H9 (cell line): ENCODE data around the gene TEAD1. TPM values are rescaled to one million over a fixed set of nuclear protein-coding genes. Genes with fewer than 3 reads are reported as not detected.

ENCODE experiments used
- DNase-seq: peaks from one replicate; pipeline ENCODE4 v3.0.0-alpha.2; 2017
- H2AFZ ChIP-seq: one replicate; pipeline ENCODE4 v1.6.1; 2013; ENCODE audit warnings: mild to moderate bottlenecking, low read length, control low read depth, moderate library complexity
- H2AK5ac ChIP-seq: 2 replicates; pipeline ENCODE4 v1.6.1; 2013; ENCODE audit warnings: low read length, control low read depth, mixed read lengths; ENCODE audit not compliant: insufficient read length
- H2BK120ac ChIP-seq: one replicate; pipeline ENCODE4 v1.6.1; 2013; ENCODE audit warnings: low read depth, mild to moderate bottlenecking, low read length, control low read depth, inconsistent platforms; ENCODE audit not compliant: poor library complexity, severe bottlenecking
- H2BK12ac ChIP-seq: 2 replicates; pipeline ENCODE4 v1.6.1; 2013; ENCODE audit warnings: low read length, control low read depth, mixed read lengths, low read depth; ENCODE audit not compliant: insufficient read length
- H2BK15ac ChIP-seq: 2 replicates; pipeline ENCODE4 v1.6.1; 2013; ENCODE audit warnings: low read depth, low read length, control low read depth
- H2BK20ac ChIP-seq: one replicate; pipeline ENCODE4 v1.6.1; 2013; ENCODE audit warnings: low read depth, mild to moderate bottlenecking, low read length, control low read depth, inconsistent platforms; ENCODE audit not compliant: poor library complexity, severe bottlenecking
- H2BK5ac ChIP-seq: 2 replicates; pipeline ENCODE4 v1.6.1; 2013; ENCODE audit warnings: low read length, control low read depth, mixed read lengths; ENCODE audit not compliant: insufficient read length
- H3K14ac ChIP-seq: 2 replicates; pipeline ENCODE4 v1.6.1; 2013; ENCODE audit warnings: low read length, control low read depth; ENCODE audit not compliant: insufficient read depth
- H3K18ac ChIP-seq: 2 replicates; pipeline ENCODE4 v1.6.1; 2013; ENCODE audit warnings: low read depth, mild to moderate bottlenecking, mixed read lengths, low read length, control low read depth; ENCODE audit not compliant: insufficient read length
- H3K23ac ChIP-seq: 2 replicates; pipeline ENCODE4 v1.6.1; 2013; ENCODE audit warnings: low read length, control low read depth, mixed read lengths, low read depth; ENCODE audit not compliant: insufficient read length
- H3K23me2 ChIP-seq: 2 replicates; pipeline ENCODE4 v1.6.1; 2013; ENCODE audit warnings: low read depth, mild to moderate bottlenecking, mixed read lengths, low read length, control low read depth; ENCODE audit not compliant: insufficient read length, poor library complexity, severe bottlenecking
- H3K27ac ChIP-seq: 2 replicates; pipeline ENCODE4 v1.5.1; 2013; ENCODE audit warnings: low read length, control low read depth, mixed read lengths, low read depth; ENCODE audit not compliant: insufficient read length
- H3K27me3 ChIP-seq: 2 replicates; pipeline ENCODE4 v1.6.1; 2013; ENCODE audit warnings: low read length, control low read depth, inconsistent platforms; ENCODE audit not compliant: insufficient read depth
- H3K4ac ChIP-seq: 2 replicates; pipeline ENCODE4 v1.6.1; 2013; ENCODE audit warnings: low read depth, mild to moderate bottlenecking, control low read depth, inconsistent platforms, low read length, moderate library complexity
- H3K4me1 ChIP-seq: 2 replicates; pipeline ENCODE4 v1.6.1; 2013; ENCODE audit warnings: low read length, control low read depth, inconsistent platforms; ENCODE audit not compliant: insufficient read depth
- H3K4me2 ChIP-seq: 2 replicates; pipeline ENCODE4 v1.6.1; 2013; ENCODE audit warnings: low read length, control low read depth, mixed read lengths; ENCODE audit not compliant: insufficient read length, insufficient read depth
- H3K56ac ChIP-seq: 2 replicates; pipeline ENCODE4 v1.6.1; 2013; ENCODE audit warnings: low read depth, mild to moderate bottlenecking, mixed read lengths, low read length, control low read depth; ENCODE audit not compliant: insufficient read length
- H3K79me1 ChIP-seq: 2 replicates; pipeline ENCODE4 v1.6.1; 2013; ENCODE audit warnings: low read depth, mild to moderate bottlenecking, moderate library complexity, low read length, control low read depth, inconsistent platforms; ENCODE audit not compliant: insufficient read depth, poor library complexity, severe bottlenecking
- H3K79me2 ChIP-seq: 2 replicates; pipeline ENCODE4 v1.6.1; 2013; ENCODE audit warnings: low read length, control low read depth, inconsistent platforms; ENCODE audit not compliant: insufficient read depth
- H3K9ac ChIP-seq: 2 replicates; pipeline ENCODE4 v1.6.1; 2013; ENCODE audit warnings: low read length, control low read depth, mixed read lengths; ENCODE audit not compliant: insufficient read length; ENCODE audit errors: extremely low read depth
- H3K9me3 ChIP-seq: one replicate; pipeline ENCODE4 v1.6.1; 2013; ENCODE audit warnings: low read depth, low read length, inconsistent platforms; ENCODE audit not compliant: control insufficient read depth
- H3T11ph ChIP-seq: one replicate; pipeline ENCODE4 v1.6.1; 2013; ENCODE audit warnings: mild to moderate bottlenecking, low read length, control low read depth, inconsistent platforms
- H4K20me1 ChIP-seq: one replicate; pipeline ENCODE4 v1.6.1; 2013; ENCODE audit not compliant: control insufficient read depth, insufficient read length, insufficient read depth
- H4K5ac ChIP-seq: 2 replicates; pipeline ENCODE4 v1.6.1; 2013; ENCODE audit warnings: low read depth, mild to moderate bottlenecking, mixed read lengths, low read length, control low read depth; ENCODE audit not compliant: insufficient read length
- H4K8ac ChIP-seq: replicated peaks from 2 replicates; pipeline ENCODE4 v1.6.1; 2013; ENCODE audit warnings: low read length, control low read depth, mixed read lengths, low read depth; ENCODE audit not compliant: insufficient read length
- H4K91ac ChIP-seq: 2 replicates; pipeline ENCODE4 v1.6.1; 2013; ENCODE audit warnings: low read depth, mild to moderate bottlenecking, moderate library complexity, mixed read lengths, low read length, control low read depth; ENCODE audit not compliant: insufficient read length
- H3K27ac Mint-ChIP-seq, 3 experiments: 2 replicates in 2 of 3; 3 replicates in 1 of 3; pipeline ENCODE4 v1.8.0; 2020 to 2021; ENCODE audit warnings: mixed read lengths in 3 of 3, mild to moderate bottlenecking in 1 of 3, moderate library complexity in 1 of 3
- H3K27me3 Mint-ChIP-seq: 2 replicates; pipeline ENCODE4 v1.8.0; 2021; ENCODE audit warnings: low read depth, mild to moderate bottlenecking, moderate library complexity, mixed read lengths
- H3K36me3 Mint-ChIP-seq, 3 experiments: 2 replicates in 2 of 3; 3 replicates in 1 of 3; pipeline ENCODE4 v1.8.0; 2020 to 2021; ENCODE audit warnings: low read depth in 3 of 3, mixed read lengths in 3 of 3; ENCODE audit not compliant: insufficient read depth in 1 of 3
- H3K4me1 Mint-ChIP-seq, 2 experiments: 2 replicates each; pipeline ENCODE4 v1.8.0; 2020; ENCODE audit warnings: mixed read lengths in 2 of 2
- H3K4me3 Mint-ChIP-seq, 2 experiments: 2 replicates in 1 of 2; 3 replicates in 1 of 2; pipeline ENCODE4 v1.8.0; 2020 to 2021; ENCODE audit warnings: mild to moderate bottlenecking in 2 of 2, mixed read lengths in 2 of 2, moderate library complexity in 1 of 2
- H3K9me3 Mint-ChIP-seq, 2 experiments: 2 replicates in 1 of 2; 3 replicates in 1 of 2; pipeline ENCODE4 v1.8.0; 2020; ENCODE audit warnings: mild to moderate bottlenecking in 2 of 2, mixed read lengths in 2 of 2, moderate library complexity in 1 of 2
- WGBS: extraction: QIAGEN DNeasy Blood & Tissue Kit; methylation state at CpG from one replicate; pipeline ENCODE4 v1.1.7; 2013; ENCODE audit warnings: missing lambda C conversion rate, low lambda C conversion rate, mixed read lengths; ENCODE audit not compliant: insufficient read length; ENCODE audit errors: extremely low coverage; 5-methylcytosine and 5-hydroxymethylcytosine counted together
- total RNA-seq: library from RNA; stranded (reverse); gene quantifications from 2 replicates; pipeline ENCODE4 v1.2.1, GENCODE V29; 2021
- TF ChIP-seq, protein P1 (sequence below): fragments of 200-600 bp; sonication (generic); conservative IDR thresholded peaks from 3 replicates; pipeline ENCODE4 v1.8.0; 2021; ENCODE audit warnings: antibody characterized with exemption, mild to moderate bottlenecking

TEAD1 gene
- total RNA-seq, 1 experiment from 2014 or later: 75.1 TPM

DNA sequence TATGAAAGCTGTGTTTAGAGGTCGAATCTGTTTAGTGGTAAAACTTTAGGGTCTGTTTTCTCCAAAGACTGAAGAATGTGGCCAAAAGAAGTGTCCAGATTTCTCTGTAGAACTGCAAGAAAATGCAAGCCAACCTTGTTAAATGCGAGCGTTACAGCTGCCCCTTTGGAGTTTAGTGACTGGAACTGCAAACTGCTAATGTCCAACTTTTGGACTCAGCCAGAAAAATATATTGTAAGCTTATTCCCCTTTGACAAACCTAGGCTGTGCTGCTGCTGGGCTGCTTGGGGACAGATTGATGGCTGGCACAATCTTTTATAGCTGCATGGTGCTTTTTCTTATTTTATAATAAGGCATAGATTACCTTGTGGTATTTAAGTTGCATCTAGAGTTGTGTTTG is 3.9 kb downstream of the TEAD1 start:
- no peak overlapping the region for H2AK5ac ChIP-seq
- peaks cover 20% of the 10 kb centered on the region for H3K4me1 ChIP-seq
- no peak overlapping the region for H3K56ac ChIP-seq
- no peak overlapping the region for H2BK20ac ChIP-seq
- H3K9me3 Mint-ChIP-seq: peaks cover 0 to 2% of the 10 kb centered on the region in 2 experiments; a peak in 1 of 5 replicates
- no peak overlapping the region for H3K23ac ChIP-seq
- peaks cover 5 to 11% (median 10%) of the 10 kb centered on the region in 3 experiments for H3K36me3 Mint-ChIP-seq
- no peak overlapping the region for H2BK15ac ChIP-seq
- H3K27me3 ChIP-seq: peaks cover 2% of the 10 kb centered on the region; the same call in 1 of the 2 replicates
- H2BK12ac ChIP-seq: no peak overlapping the region
- no peak overlapping the region for H2AFZ ChIP-seq
- no peak for DNase-seq
- WGBS: no CpG with 5 or more reads among the region's 3 CpGs
- no peak overlapping the region for H3K27ac ChIP-seq
- H4K20me1 ChIP-seq: no peaks in the 10 kb centered on the region
- H4K5ac ChIP-seq: no peak overlapping the region
- H3K27ac Mint-ChIP-seq: no peak overlapping the region
- H3K23me2 ChIP-seq: peaks cover 8% of the 10 kb centered on the region
- no peak overlapping the region for H3K4me2 ChIP-seq
- no peak overlapping the region for H3K4ac ChIP-seq
- peaks cover 25% of the 10 kb centered on the region; the same call in 1 of the 2 replicates for H3K79me2 ChIP-seq
- TF ChIP-seq, protein P1, sequence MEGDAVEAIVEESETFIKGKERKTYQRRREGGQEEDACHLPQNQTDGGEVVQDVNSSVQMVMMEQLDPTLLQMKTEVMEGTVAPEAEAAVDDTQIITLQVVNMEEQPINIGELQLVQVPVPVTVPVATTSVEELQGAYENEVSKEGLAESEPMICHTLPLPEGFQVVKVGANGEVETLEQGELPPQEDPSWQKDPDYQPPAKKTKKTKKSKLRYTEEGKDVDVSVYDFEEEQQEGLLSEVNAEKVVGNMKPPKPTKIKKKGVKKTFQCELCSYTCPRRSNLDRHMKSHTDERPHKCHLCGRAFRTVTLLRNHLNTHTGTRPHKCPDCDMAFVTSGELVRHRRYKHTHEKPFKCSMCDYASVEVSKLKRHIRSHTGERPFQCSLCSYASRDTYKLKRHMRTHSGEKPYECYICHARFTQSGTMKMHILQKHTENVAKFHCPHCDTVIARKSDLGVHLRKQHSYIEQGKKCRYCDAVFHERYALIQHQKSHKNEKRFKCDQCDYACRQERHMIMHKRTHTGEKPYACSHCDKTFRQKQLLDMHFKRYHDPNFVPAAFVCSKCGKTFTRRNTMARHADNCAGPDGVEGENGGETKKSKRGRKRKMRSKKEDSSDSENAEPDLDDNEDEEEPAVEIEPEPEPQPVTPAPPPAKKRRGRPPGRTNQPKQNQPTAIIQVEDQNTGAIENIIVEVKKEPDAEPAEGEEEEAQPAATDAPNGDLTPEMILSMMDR: no peak
- peaks cover 4% of the 10 kb centered on the region for H3K79me1 ChIP-seq
- no peak overlapping the region for H4K91ac ChIP-seq
- H3K18ac ChIP-seq: no peak overlapping the region
- H3T11ph ChIP-seq: no peak overlapping the region
- no peak overlapping the region for H3K9ac ChIP-seq
- no peak overlapping the region for H2BK5ac ChIP-seq
- no peaks in the 10 kb centered on the region for H3K9me3 ChIP-seq
- no peak overlapping the region for H2BK120ac ChIP-seq
- peak overlapping the region in 1 of 2 experiments; percentile 99; a peak in 3 of 5 replicates for H3K4me3 Mint-ChIP-seq
- no peak overlapping the region for H4K8ac ChIP-seq
- H3K14ac ChIP-seq: no peak overlapping the region
- H3K4me1 Mint-ChIP-seq: peaks cover 75 to 76% of the 10 kb centered on the region in 2 experiments
- peaks cover 26% of the 10 kb centered on the region for H3K27me3 Mint-ChIP-seq
